HepG2 (cell line): ENCODE data around the gene ARFGEF3. TPM values are rescaled to one million over a fixed set of nuclear protein-coding genes. Genes with fewer than 3 reads are reported as not detected.

Source experiments
- CCAR2 ChIP-seq: fragments of 200-400 bp; formaldehyde crosslinking; optimal IDR thresholded peaks from 2 replicates; pipeline ENCODE3; 2018; ENCODE audit warnings: low read depth, mild to moderate bottlenecking, low read length, moderate library complexity
- EED ChIP-seq: sonication (generic); formaldehyde crosslinking; IDR thresholded peaks from 2 replicates; pipeline ENCODE4 v1.5.0; 2020; ENCODE audit warnings: mild to moderate bottlenecking, missing genetic modification reagents
- ETV6 ChIP-seq: sonication (generic); formaldehyde crosslinking; conservative IDR thresholded peaks from 2 replicates; pipeline ENCODE4 v1.4.0; 2020; ENCODE audit warnings: missing genetic modification reagents
- HIVEP1 ChIP-seq: sonication (generic); formaldehyde crosslinking; IDR thresholded peaks from 2 replicates; pipeline ENCODE4 v1.4.0; 2020; ENCODE audit warnings: mild to moderate bottlenecking, missing genetic modification reagents
- ISL2 ChIP-seq: sonication (generic); formaldehyde crosslinking; IDR thresholded peaks from 2 replicates; pipeline ENCODE4 v1.5.0; 2020; ENCODE audit warnings: missing genetic modification reagents
- MEIS2 ChIP-seq: sonication (generic); formaldehyde crosslinking; IDR thresholded peaks from 2 replicates; pipeline ENCODE4 v1.9.0; 2021; ENCODE audit warnings: mild to moderate bottlenecking, missing genetic modification reagents
- MYC ChIP-seq: sonication (generic); formaldehyde crosslinking; IDR thresholded peaks from 2 replicates; pipeline ENCODE4 v1.9.0; 2021; ENCODE audit warnings: missing genetic modification reagents, borderline replicate concordance
- MYPOP ChIP-seq: sonication (generic); formaldehyde crosslinking; IDR thresholded peaks from 2 replicates; pipeline ENCODE4 v1.8.1; 2023; ENCODE audit warnings: mild to moderate bottlenecking, moderate library complexity, missing genetic modification reagents
- RAD51 ChIP-seq: fragments of 450-650 bp; IDR thresholded peaks from 2 replicates; pipeline ENCODE4 v1.6.1; 2016; ENCODE audit warnings: borderline replicate concordance
- RARA ChIP-seq: IDR thresholded peaks from 2 replicates; pipeline ENCODE4 v1.6.1; 2016; ENCODE audit warnings: missing genetic modification reagents, missing compliant biosample characterization
- RXRB ChIP-seq: IDR thresholded peaks from 2 replicates; pipeline ENCODE4 v1.6.1; 2016; ENCODE audit warnings: borderline replicate concordance, missing genetic modification reagents, missing compliant biosample characterization
- SATB2 ChIP-seq: sonication (generic); formaldehyde crosslinking; IDR thresholded peaks from 2 replicates; pipeline ENCODE4 v1.5.0; 2020; ENCODE audit warnings: missing genetic modification reagents
- SKI ChIP-seq: fragments of 450-650 bp; IDR thresholded peaks from one replicate; pipeline ENCODE4 v1.6.1; 2018; ENCODE audit warnings: mild to moderate bottlenecking; ENCODE audit not compliant: partially characterized antibody
- SMARCE1 ChIP-seq: fragments of 450-650 bp; IDR thresholded peaks from 2 replicates; pipeline ENCODE4 v1.6.1; 2017; ENCODE audit warnings: borderline replicate concordance
- TBP ChIP-seq: sonication (generic); formaldehyde crosslinking; IDR thresholded peaks from 2 replicates; pipeline ENCODE4 v1.5.0; 2020; ENCODE audit warnings: missing genetic modification reagents
- ZBTB7B ChIP-seq: sonication (generic); formaldehyde crosslinking; IDR thresholded peaks from 2 replicates; pipeline ENCODE4 v1.4.0; 2020; ENCODE audit warnings: missing genetic modification reagents
- ZNF12 ChIP-seq: sonication (generic); formaldehyde crosslinking; IDR thresholded peaks from 2 replicates; pipeline ENCODE4 v1.5.0; 2020; ENCODE audit warnings: missing genetic modification reagents
- ZNF337 ChIP-seq: sonication (generic); formaldehyde crosslinking; IDR thresholded peaks from 2 replicates; pipeline ENCODE4 v1.5.1; 2020; ENCODE audit warnings: missing genetic modification reagents, low read depth, mild to moderate bottlenecking, borderline replicate concordance
- ZNF343 ChIP-seq: sonication (generic); formaldehyde crosslinking; IDR thresholded peaks from 2 replicates; pipeline ENCODE4 v1.4.0; 2020; ENCODE audit warnings: mild to moderate bottlenecking, missing genetic modification reagents
- ZNF512 ChIP-seq: sonication (generic); formaldehyde crosslinking; IDR thresholded peaks from 2 replicates; pipeline ENCODE4 v1.4.0; 2020; ENCODE audit warnings: mild to moderate bottlenecking, missing genetic modification reagents
- ZNF761 ChIP-seq: sonication (generic); formaldehyde crosslinking; conservative IDR thresholded peaks from 2 replicates; pipeline ENCODE4 v1.4.0; 2020; ENCODE audit warnings: mild to moderate bottlenecking, missing genetic modification reagents
- ZNF775 ChIP-seq: sonication (generic); formaldehyde crosslinking; IDR thresholded peaks from 2 replicates; pipeline ENCODE4 v1.4.0; 2020; ENCODE audit warnings: missing genetic modification reagents, mild to moderate bottlenecking, moderate library complexity, borderline replicate concordance
- ZNF782 ChIP-seq: sonication (generic); formaldehyde crosslinking; IDR thresholded peaks from 2 replicates; pipeline ENCODE4 v1.4.0; 2020; ENCODE audit warnings: missing genetic modification reagents, mild to moderate bottlenecking, borderline replicate concordance
- ZNF83 ChIP-seq: sonication (generic); formaldehyde crosslinking; IDR thresholded peaks from 2 replicates; pipeline ENCODE4 v1.4.0; 2020; ENCODE audit warnings: missing genetic modification reagents, mild to moderate bottlenecking, borderline replicate concordance
- ZSCAN30 ChIP-seq: sonication (generic); formaldehyde crosslinking; IDR thresholded peaks from 2 replicates; pipeline ENCODE4 v1.5.0; 2020; ENCODE audit warnings: mild to moderate bottlenecking, missing genetic modification reagents
- ZSCAN31 ChIP-seq: sonication (generic); formaldehyde crosslinking; IDR thresholded peaks from 2 replicates; pipeline ENCODE4 v1.5.0; 2020; ENCODE audit warnings: low read depth, mild to moderate bottlenecking, missing genetic modification reagents
- ZXDC ChIP-seq: sonication (generic); formaldehyde crosslinking; IDR thresholded peaks from 2 replicates; pipeline ENCODE4 v1.5.0; 2020; ENCODE audit warnings: mild to moderate bottlenecking, missing genetic modification reagents
- polyA plus RNA-seq, 8 experiments: library from polyadenylated mRNA; depleted of rRNA in 3 of 8; stranded (reverse) in 7 of 8; unstranded in 1 of 8; fragments of >200 nt; fragmentation: Illumina TruSeq in 4 of 8; extraction: Trizol in 4 of 8; gene quantifications; 2 replicates each; pipeline versions ENCODE4 v1.2.1 to v1.2.3, GENCODE V29; 2011 to 2016; ENCODE audit warnings: low read depth in 4 of 8, missing spikeins in 1 of 8, mixed read lengths in 1 of 8; ENCODE audit not compliant: insufficient read depth in 1 of 8
- total RNA-seq, 5 experiments: library from RNA; depleted of rRNA; stranded (reverse); fragments of >200 nt; fragmentation: Illumina TruSeq; extraction: Trizol; gene quantifications; 2 replicates each; pipeline ENCODE4 v1.2.3, GENCODE V29; 2016; ENCODE audit warnings: low read depth in 1 of 5

The ARFGEF3 gene
- total and polyA plus RNA-seq, 2 of the 13 experiments (the other 11 are each of a cell fraction or from before 2014, with no cell fraction given), result 0.60 to 2.6 TPM

GRCh38 chr6:138161338-138162110 is at the start of gene ARFGEF3 (continued):
- peak; percentile 10; the same call in 1 of the 2 replicates for TF ChIP-seq ZNF83 (CRISPR knock-in tag)
- no peak for TF ChIP-seq HIVEP1 (CRISPR knock-in tag)
- TF ChIP-seq MEIS2 (CRISPR knock-in tag), result peak; percentile 61; the same call in 1 of the 2 replicates
- no peak; the same call in 1 of the 2 replicates for TF ChIP-seq ZXDC (CRISPR knock-in tag)
- TF ChIP-seq ZNF761, result no peak
- no peak for TF ChIP-seq SATB2
- TF ChIP-seq RXRB, result peak; percentile 9; the same call in 1 of the 2 replicates
- TF ChIP-seq ZNF782 (CRISPR knock-in tag), result no peak; the same call in 1 of the 2 replicates
- no peak for TF ChIP-seq TBP (CRISPR knock-in tag)
- no peak for TF ChIP-seq ZNF775 (CRISPR knock-in tag)
- no peak for TF ChIP-seq RARA (CRISPR knock-in tag)
- no peak for TF ChIP-seq CCAR2
- no peak for TF ChIP-seq MYPOP (CRISPR knock-in tag)
- TF ChIP-seq SMARCE1, result no peak
- peak; percentile 63; the same call in 1 of the 2 replicates for TF ChIP-seq ZNF343 (CRISPR knock-in tag)
- TF ChIP-seq EED (CRISPR knock-in tag), result no peak
- no peak for TF ChIP-seq ZNF512 (CRISPR knock-in tag)
- no peak for TF ChIP-seq ZSCAN30 (CRISPR knock-in tag)
- TF ChIP-seq ZNF12 (CRISPR knock-in tag), result 0 out of 2 replicates have a peak, but pooled peaks have one; percentile 29
- TF ChIP-seq RAD51, result no peak
- peak; percentile 23; the same call in 1 of the 2 replicates for TF ChIP-seq MYC
- TF ChIP-seq ZNF337, result no peak
- peak; percentile 49; the same call in 1 of the 2 replicates for TF ChIP-seq ZBTB7B (CRISPR knock-in tag)
- TF ChIP-seq SKI, result peak; percentile 53
- TF ChIP-seq ISL2 (CRISPR knock-in tag), result no peak
- peak; percentile 18; the same call in 1 of the 2 replicates for TF ChIP-seq ZSCAN31
- TF ChIP-seq ETV6, result 0 out of 2 replicates have a peak, but pooled peaks have one; percentile 27
